Measurements from ENCODE around the gene FARS2.

The FARS2 gene

DNA sequence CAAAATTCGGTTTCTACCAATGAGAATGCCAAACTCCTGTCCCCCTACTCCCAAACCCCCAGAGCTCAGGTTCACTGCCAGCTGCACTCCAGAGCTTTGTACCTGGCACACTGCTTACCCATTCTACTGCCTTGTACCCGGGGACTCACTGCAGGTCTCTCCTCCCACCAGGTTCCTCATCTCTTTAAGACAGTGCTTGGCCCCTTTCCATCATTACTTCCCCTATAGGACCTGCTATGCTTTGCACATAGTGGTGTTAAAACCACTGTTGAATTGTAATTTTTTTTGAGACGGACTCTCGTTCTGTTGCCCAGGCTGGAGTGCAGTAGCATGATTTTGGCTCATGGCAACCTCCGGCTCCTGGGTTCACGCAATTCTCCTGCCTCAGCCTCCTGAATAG is 26.4 kb upstream of the FARS2 start:
- TF ChIP-seq, protein P1, sequence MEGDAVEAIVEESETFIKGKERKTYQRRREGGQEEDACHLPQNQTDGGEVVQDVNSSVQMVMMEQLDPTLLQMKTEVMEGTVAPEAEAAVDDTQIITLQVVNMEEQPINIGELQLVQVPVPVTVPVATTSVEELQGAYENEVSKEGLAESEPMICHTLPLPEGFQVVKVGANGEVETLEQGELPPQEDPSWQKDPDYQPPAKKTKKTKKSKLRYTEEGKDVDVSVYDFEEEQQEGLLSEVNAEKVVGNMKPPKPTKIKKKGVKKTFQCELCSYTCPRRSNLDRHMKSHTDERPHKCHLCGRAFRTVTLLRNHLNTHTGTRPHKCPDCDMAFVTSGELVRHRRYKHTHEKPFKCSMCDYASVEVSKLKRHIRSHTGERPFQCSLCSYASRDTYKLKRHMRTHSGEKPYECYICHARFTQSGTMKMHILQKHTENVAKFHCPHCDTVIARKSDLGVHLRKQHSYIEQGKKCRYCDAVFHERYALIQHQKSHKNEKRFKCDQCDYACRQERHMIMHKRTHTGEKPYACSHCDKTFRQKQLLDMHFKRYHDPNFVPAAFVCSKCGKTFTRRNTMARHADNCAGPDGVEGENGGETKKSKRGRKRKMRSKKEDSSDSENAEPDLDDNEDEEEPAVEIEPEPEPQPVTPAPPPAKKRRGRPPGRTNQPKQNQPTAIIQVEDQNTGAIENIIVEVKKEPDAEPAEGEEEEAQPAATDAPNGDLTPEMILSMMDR (IDR thresholded peaks at IDR 0.05; ENCODE audit: low read depth, low read length): no peak
- in situ Hi-C loops (cut with HindIII; ENCODE audit: low sequenced_read_pairs): no loop called here
- no peak for DNase-seq (ENCODE audit: low read depth, low spot score)
- no peak overlapping the region for H3K4me3 ChIP-seq (ENCODE audit: low read depth, low read length)

DNA sequence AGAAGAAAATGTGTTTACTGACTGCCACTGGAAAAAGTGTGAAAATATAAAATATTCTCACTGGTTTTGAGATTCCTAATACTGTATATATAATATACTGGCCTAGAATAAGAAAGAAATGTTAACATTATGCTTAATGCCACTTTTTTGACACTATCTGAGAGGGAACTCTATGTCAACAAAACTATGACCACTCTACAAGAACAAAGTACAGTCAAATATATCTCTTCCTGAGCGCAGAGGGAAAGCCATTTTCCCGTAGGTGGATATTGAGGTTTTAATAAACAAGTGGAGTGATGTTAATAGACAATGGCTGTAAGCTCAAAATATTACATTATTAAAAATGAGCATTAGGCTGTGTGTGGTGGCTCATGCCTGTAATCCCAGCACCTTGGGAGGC is 25.5 kb upstream of the FARS2 start:
- DNase-seq (ENCODE audit: low read depth, low spot score): no peak
- no peak overlapping the region for H3K4me3 ChIP-seq (ENCODE audit: low read depth, low read length)
- in situ Hi-C loops (cut with HindIII; ENCODE audit: low sequenced_read_pairs): no loop called here
- TF ChIP-seq, protein P1 (IDR thresholded peaks at IDR 0.05; ENCODE audit: low read depth, low read length): no peak

DNA sequence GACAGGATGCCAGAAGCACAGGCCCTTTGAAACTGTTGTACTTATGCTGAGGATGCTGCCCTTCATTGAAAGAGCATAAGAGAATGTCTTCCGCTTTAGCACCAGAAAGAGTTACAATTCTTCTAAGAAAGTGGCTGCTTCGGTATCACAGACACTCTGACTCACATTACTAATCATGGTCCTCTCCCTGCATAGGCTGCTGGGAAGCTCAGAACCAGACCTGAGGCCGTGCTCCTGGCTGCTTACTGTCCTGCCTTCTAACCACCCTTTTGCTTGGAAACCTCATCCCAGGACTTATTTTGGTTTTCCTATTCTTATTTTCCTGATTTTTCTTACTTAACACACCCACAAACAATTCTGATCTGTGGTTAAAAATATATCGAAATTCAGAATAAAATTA is 23.5 kb upstream of the FARS2 start:
- H3K4me3 ChIP-seq (ENCODE audit: low read depth, low read length): no peak overlapping the region
- no peak for DNase-seq (ENCODE audit: low read depth, low spot score)
- in situ Hi-C loops (cut with HindIII; ENCODE audit: low sequenced_read_pairs): no loop called here
- TF ChIP-seq, protein P1 (IDR thresholded peaks at IDR 0.05; ENCODE audit: low read depth, low read length): no peak

DNA sequence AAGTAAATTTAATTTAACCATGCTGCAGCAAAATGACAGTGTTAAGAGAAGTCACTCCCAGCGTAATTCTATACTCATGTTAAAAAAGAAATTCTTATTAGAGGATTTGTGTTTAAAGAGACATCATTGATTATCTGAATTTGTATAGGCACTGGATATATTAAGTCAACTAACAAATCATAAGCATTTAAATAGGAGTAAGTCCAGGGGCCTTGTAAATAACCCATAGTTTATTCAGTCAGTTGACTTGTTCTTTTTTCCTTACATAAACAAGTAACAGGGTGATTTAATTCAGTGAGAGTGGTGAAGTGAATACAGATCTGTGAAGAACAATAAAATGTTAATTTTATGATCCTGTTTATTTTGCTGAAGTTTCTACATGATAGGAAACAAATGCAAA is 23.0 kb upstream of the FARS2 start:
- in situ Hi-C loops (cut with HindIII; ENCODE audit: low sequenced_read_pairs): no loop called here
- no peak for DNase-seq (ENCODE audit: low read depth, low spot score)
- TF ChIP-seq, protein P1 (IDR thresholded peaks at IDR 0.05; ENCODE audit: low read depth, low read length): no peak
- no peak overlapping the region for H3K4me3 ChIP-seq (ENCODE audit: low read depth, low read length)

DNA sequence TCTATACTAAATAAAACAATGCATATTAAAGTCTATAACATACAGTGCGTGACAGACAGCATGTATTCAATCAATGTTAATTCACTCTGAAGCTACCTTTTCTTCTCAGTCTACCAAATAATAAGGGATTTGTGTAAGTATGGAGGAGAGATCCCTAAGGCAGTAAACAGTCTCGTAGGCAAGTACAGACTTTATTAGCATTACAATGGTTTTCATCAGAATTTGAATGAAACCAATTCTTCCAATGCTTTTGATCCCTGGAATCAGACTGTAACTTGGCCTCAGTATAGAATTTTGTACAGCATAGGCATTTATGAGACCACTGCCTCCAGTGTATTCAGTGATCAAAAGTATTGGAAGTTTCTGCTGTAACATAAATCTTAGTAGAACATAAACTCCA is 20.1 kb upstream of the FARS2 start:
- no peak for DNase-seq (ENCODE audit: low read depth, low spot score)
- no peak overlapping the region for H3K4me3 ChIP-seq (ENCODE audit: low read depth, low read length)
- TF ChIP-seq, protein P1 (IDR thresholded peaks at IDR 0.05; ENCODE audit: low read depth, low read length): no peak
- in situ Hi-C loops (cut with HindIII; ENCODE audit: low sequenced_read_pairs): no loop called here

DNA sequence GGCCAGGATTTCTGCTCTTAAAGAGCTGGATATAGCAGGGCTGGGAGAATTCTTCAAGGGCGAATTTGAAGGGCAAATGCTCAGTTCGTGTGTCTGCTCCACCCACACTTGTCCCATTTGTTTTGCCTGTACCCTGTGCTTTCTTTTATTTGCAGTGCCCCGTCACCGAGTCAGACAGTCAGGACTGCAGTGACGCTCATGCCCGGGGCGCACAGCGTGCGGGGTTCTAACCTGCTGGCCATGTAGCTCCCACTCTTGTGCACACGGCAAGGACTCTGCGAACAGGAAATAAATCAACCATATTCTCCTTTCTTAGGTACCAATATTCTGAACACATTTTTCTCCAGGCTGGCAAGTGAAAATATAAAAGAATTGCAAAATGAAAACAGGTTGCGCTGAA is 18.2 kb upstream of the FARS2 start:
- no peak overlapping the region for H3K4me3 ChIP-seq (ENCODE audit: low read depth, low read length)
- DNase-seq (ENCODE audit: low read depth, low spot score): no peak
- in situ Hi-C loops (cut with HindIII; ENCODE audit: low sequenced_read_pairs): no loop called here
- TF ChIP-seq, protein P1 (IDR thresholded peaks at IDR 0.05; ENCODE audit: low read depth, low read length): no peak

Measured in astrocyte of the spinal cord (primary cell).